GM12878 (cell line): ENCODE data around the gene TTR. TPM values are rescaled to one million over a fixed set of nuclear protein-coding genes. Genes with fewer than 3 reads are reported as not detected.

Experiments
- ATAC-seq: fragments of 200-7000 bp; cut with Tn5 transposase; 3 replicates; pipeline ENCODE4 v1.9.1; 2020; ENCODE audit warnings: mild to moderate bottlenecking, moderate library complexity
- BruUV-seq: library from RNA; stranded (reverse); fragments of 400-500 nt; replicated peaks from 2 replicates; lab custom pipeline; 2021; lab: Mats Ljungman, UMichigan
- CTCF ChIA-PET: fragments of 300-600 bp; sonication (Branson Sonifier 250); formaldehyde crosslinking; extraction: SDS; loops from one replicate; lab custom pipeline; 2021; ENCODE audit warnings: inconsistent platforms; lab: Yijun Ruan, JAX
- POLR2A ChIA-PET: fragments of 350-600 bp; formaldehyde crosslinking; extraction: SDS; loops from one replicate; lab custom pipeline; 2021; ENCODE audit warnings: inconsistent platforms; lab: Charles Lee
- RAD21 ChIA-PET: fragments of 300-600 bp; sonication (Branson Sonifier 250); formaldehyde crosslinking; loops from one replicate; lab custom pipeline; 2023; ENCODE audit warnings: antibody characterized with exemption; ENCODE audit not compliant: unreplicated experiment; lab: Charles Lee
- SMC1A ChIA-PET: fragments of 300-600 bp; sonication (Branson Sonifier 250); formaldehyde crosslinking; loops from one replicate; lab custom pipeline; 2023; ENCODE audit not compliant: unreplicated experiment, uncharacterized antibody; lab: Charles Lee
- DNase-seq: peaks from one replicate; pipeline ENCODE4 v3.0.0-alpha.2; 2011; ENCODE audit warnings: low read depth, low spot score
- FAIRE-seq: peaks from 3 replicates; lab custom pipeline; 2011; peaks lifted over from hg19 to GRCh38; lab: Jason Lieb, UNC
- H2AFZ ChIP-seq: 2 replicates; pipeline ENCODE4 v1.6.0; 2011; ENCODE audit warnings: low read depth, low read length, control low read depth; ENCODE audit not compliant: control insufficient read depth
- H3K27ac ChIP-seq: 2 replicates; pipeline ENCODE4 v1.5.1; 2011; ENCODE audit warnings: control low read depth; ENCODE audit not compliant: control insufficient read depth, insufficient read depth
- H3K27me3 ChIP-seq, 2 experiments: replicated peaks in 1 of 2; 2 replicates each; pipeline versions ENCODE4 v1.6.0 to v1.6.1; 2011; ENCODE audit warnings: low read length in 1 of 2; ENCODE audit not compliant: control insufficient read depth in 2 of 2, insufficient read depth in 2 of 2
- H3K36me3 ChIP-seq, 2 experiments: 2 replicates each; pipeline ENCODE4 v1.5.1; 2011; ENCODE audit warnings: low read length in 1 of 2; ENCODE audit not compliant: control insufficient read depth in 2 of 2, insufficient read depth in 2 of 2
- H3K4me1 ChIP-seq: 2 replicates; pipeline ENCODE4 v1.6.1; 2011; ENCODE audit warnings: mild to moderate bottlenecking, low read length, moderate library complexity, mixed read lengths; ENCODE audit not compliant: control insufficient read depth, insufficient read depth
- H3K4me2 ChIP-seq: 2 replicates; pipeline ENCODE4 v1.6.0; 2011; ENCODE audit warnings: control low read depth; ENCODE audit not compliant: control insufficient read depth, insufficient read depth
- H3K4me3 ChIP-seq: fragments of 200-600 bp; sonication (generic); 2 replicates; pipeline ENCODE4 v1.5.1; 2016
- H3K79me2 ChIP-seq: 2 replicates; pipeline ENCODE4 v1.6.0; 2011; ENCODE audit warnings: low read length; ENCODE audit not compliant: control insufficient read depth, insufficient read depth
- H3K9ac ChIP-seq: 2 replicates; pipeline ENCODE4 v1.8.0; 2011; ENCODE audit warnings: low read length, control low read depth, mixed read lengths; ENCODE audit not compliant: control insufficient read depth, insufficient read depth
- H3K9me3 ChIP-seq: replicated peaks from 3 replicates; pipeline ENCODE4 v1.5.1; 2011; ENCODE audit warnings: mild to moderate bottlenecking, low read length; ENCODE audit not compliant: control insufficient read depth, insufficient read depth
- H4K20me1 ChIP-seq: 2 replicates; pipeline ENCODE4 v1.6.0; 2011; ENCODE audit not compliant: control insufficient read depth, insufficient read depth
- MTA2 ChIP-seq: fragments of 450-650 bp; IDR thresholded peaks from 2 replicates; pipeline ENCODE4 v1.6.1; 2016; ENCODE audit warnings: low read depth, mild to moderate bottlenecking, moderate library complexity
- RAD51 ChIP-seq: fragments of 450-650 bp; IDR thresholded peaks from 2 replicates; pipeline ENCODE4 v1.6.1; 2016; ENCODE audit warnings: moderate library complexity, mild to moderate bottlenecking, inconsistent platforms
- ZNF687 ChIP-seq: fragments of 450-650 bp; IDR thresholded peaks from 2 replicates; pipeline ENCODE4 v1.6.1; 2017; ENCODE audit warnings: mild to moderate bottlenecking, moderate library complexity
- WGBS: methylation state at CpG from one replicate; pipeline ENCODE4 v1.1.6; 2016; ENCODE audit warnings: low lambda C conversion rate; ENCODE audit not compliant: insufficient replicate concordance, insufficient coverage; ENCODE audit errors: missing lambda C conversion rate; 5-methylcytosine and 5-hydroxymethylcytosine counted together
- in situ Hi-C: fragments of 300-500 bp; cut with MboI; formaldehyde crosslinking; loops from 9 replicates; pipeline ENCODE4 v1.14.3; 2018; ENCODE audit warnings: mixed read lengths
- intact Hi-C: fragments of 100-400 bp; cut with micrococcal nuclease; formaldehyde crosslinking; loops from one replicate; pipeline ENCODE4 v1.14.2; 2022; ENCODE audit not compliant: unreplicated experiment
- polyA plus RNA-seq, 11 experiments: library from polyadenylated mRNA; depleted of rRNA in 4 of 11; unstranded in 6 of 11; stranded (reverse) in 5 of 11; fragments of >200 nt; fragmentation: Nextera tagmentation in 4 of 11; fragmentation: Illumina TruSeq in 1 of 11; extraction: Ambion mirVana in 4 of 11; extraction: Trizol in 1 of 11; gene quantifications; 1 replicate in 1 of 11; 2 replicates in 10 of 11; pipeline versions ENCODE4 v1.2.1 to v1.2.3, GENCODE V29; 2011 to 2016; ENCODE audit warnings: inconsistent platforms in 2 of 11, missing spikeins in 2 of 11, low read depth in 1 of 11
- total RNA-seq, 4 experiments: library from RNA; depleted of rRNA in 3 of 4; stranded (reverse); fragments of >200 nt in 3 of 4; fragmentation: Illumina TruSeq in 1 of 4; extraction: Trizol in 1 of 4; gene quantifications; 2 replicates each; pipeline versions ENCODE4 v1.2.1 to v1.2.3, GENCODE V29; 2013 to 2021

Gene TTR
- total and polyA plus RNA-seq, 10 of the 15 experiments (the other 5 are each of a cell fraction or from before 2014, with no cell fraction given) = 0.05 to 1.2 TPM; not detected in 8

DNA sequence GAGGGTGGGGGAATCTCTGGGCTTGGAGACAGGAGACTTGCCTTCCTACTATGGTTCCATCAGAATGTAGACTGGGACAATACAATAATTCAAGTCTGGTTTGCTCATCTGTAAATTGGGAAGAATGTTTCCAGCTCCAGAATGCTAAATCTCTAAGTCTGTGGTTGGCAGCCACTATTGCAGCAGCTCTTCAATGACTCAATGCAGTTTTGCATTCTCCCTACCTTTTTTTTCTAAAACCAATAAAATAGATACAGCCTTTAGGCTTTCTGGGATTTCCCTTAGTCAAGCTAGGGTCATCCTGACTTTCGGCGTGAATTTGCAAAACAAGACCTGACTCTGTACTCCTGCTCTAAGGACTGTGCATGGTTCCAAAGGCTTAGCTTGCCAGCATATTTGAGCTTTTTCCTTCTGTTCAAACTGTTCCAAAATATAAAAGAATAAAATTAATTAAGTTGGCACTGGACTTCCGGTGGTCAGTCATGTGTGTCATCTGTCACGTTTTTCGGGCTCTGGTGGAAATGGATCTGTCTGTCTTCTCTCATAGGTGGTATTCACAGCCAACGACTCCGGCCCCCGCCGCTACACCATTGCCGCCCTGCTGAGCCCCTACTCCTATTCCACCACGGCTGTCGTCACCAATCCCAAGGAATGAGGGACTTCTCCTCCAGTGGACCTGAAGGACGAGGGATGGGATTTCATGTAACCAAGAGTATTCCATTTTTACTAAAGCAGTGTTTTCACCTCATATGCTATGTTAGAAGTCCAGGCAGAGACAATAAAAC is 6.5 kb downstream of the TTR start:
- SMC1A ChIA-PET = interaction anchor here (0.7 kb wide), 1 partner anchor 15 kb away, joined by 3 read pairs; no protein-coding TSS in a partner anchor
- intact Hi-C loops (no loop called here), in situ Hi-C loops (no loop called here)
- Histone ChIP-seq H3K9ac (no peak overlapping the region), H3K27ac (no peak overlapping the region), H3K9me3 (no peaks in the 10 kb centered on the region), H3K79me2 (no peaks in the 10 kb centered on the region), H3K4me1 (no peaks in the 10 kb centered on the region), H3K27me3 (no peaks in the 10 kb centered on the region), H3K4me2 (no peak overlapping the region), H3K4me3 (no peak overlapping the region), H4K20me1 (no peaks in the 10 kb centered on the region), H3K36me3 (no peaks in the 10 kb centered on the region), H2AFZ (no peak overlapping the region)
- FAIRE-seq = no peak
- TF ChIP-seq MTA2 = no peak
- no peak for TF ChIP-seq RAD51
- no peak for TF ChIP-seq ZNF687
- 79% methylated on average over 13 of the region's 13 CpGs for WGBS
- no peak for ATAC-seq
- BruUV-seq = no TSS peak
- RAD21 ChIA-PET = no interaction called here
- no peak for DNase-seq
- POLR2A ChIA-PET = interaction anchor here (0.6 kb wide), 1 partner anchor 23 kb away, joined by 3 read pairs; no protein-coding TSS in a partner anchor
- CTCF ChIA-PET = interaction anchor here (0.5 kb wide), 1 partner anchor 426 kb away, joined by 3 read pairs; no protein-coding TSS in a partner anchor
